ENCODE results near the gene OSBPL2. TPM values are rescaled to one million over a fixed set of nuclear protein-coding genes. Genes with fewer than 3 reads are reported as not detected.

The OSBPL2 gene
- total RNA-seq, 1 donor from 2014 or later, result 58.5 TPM

Other genes starting within 250 kb of the OSBPL2 start
- 7.7 TPM for gene TAF4, start 172.6 kb upstream of the OSBPL2 start, total RNA-seq
- 28.7 TPM for gene LSM14B, start 116.0 kb upstream of the OSBPL2 start, total RNA-seq
- gene PSMA7, start 95.1 kb upstream of the OSBPL2 start, total RNA-seq, result 177 TPM
- 6.9 TPM for gene SS18L1, start 94.8 kb upstream of the OSBPL2 start, total RNA-seq
- gene MTG2, start 55.5 kb upstream of the OSBPL2 start, total RNA-seq, result 20.2 TPM
- not detected for gene HRH3, start 18.2 kb upstream of the OSBPL2 start, total RNA-seq
- 76.1 TPM for gene ADRM1, start 64.5 kb downstream of the OSBPL2 start, total RNA-seq
- gene LAMA5, start 128.8 kb downstream of the OSBPL2 start, total RNA-seq, result 83.4 TPM
- gene RPS21, start 148.6 kb downstream of the OSBPL2 start, total RNA-seq, result 1,745 TPM
- gene CABLES2, start 168.8 kb downstream of the OSBPL2 start, total RNA-seq, result 2.4 TPM
- 5.1 TPM for gene RBBP8NL, start 189.0 kb downstream of the OSBPL2 start, total RNA-seq
- not detected for gene GATA5, start 237.5 kb downstream of the OSBPL2 start, total RNA-seq